Measurements from ENCODE around the gene PPP1R12A. TPM values are rescaled to one million over a fixed set of nuclear protein-coding genes. Genes with fewer than 3 reads are reported as not detected.

The PPP1R12A gene
- total RNA-seq, 1 donor from 2014 or later = 43.9 TPM

DNA sequence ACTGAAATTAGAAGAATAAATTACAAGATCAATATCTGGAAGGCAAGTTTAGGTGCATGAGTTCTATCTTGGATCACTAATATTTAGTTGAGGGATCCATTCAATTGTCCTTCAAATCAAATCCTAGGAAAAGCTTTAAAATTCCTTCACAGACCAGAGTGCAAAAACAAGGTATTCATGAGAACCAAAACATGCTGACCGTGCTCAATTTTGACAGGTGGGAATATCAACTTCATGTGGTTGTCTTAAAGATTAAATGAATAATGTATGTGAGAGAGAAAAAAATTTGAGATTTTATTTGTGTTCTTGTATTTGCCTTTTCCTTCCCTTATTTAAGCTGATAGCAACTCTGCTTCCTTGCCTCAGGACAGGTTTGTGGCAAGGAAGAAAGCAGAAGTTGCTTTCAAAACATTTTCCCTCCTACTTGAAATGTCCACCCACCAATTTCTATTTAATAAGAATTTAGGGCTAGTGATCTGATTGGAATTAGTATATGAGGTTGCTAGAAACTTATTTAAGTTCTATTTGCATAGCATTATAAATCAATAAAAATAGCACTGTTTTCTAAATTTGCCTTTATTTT lies 4.9 kb upstream of the PPP1R12A start:
- ATAC-seq (no peak), DNase-seq (ENCODE audit: missing footprints) (no peak)
- intact Hi-C loops (cut with DNase I) = loop anchor here (5.0 to 10.0 kb wide), 2 partner anchors 98 to 125 kb away; no protein-coding TSS in a partner anchor

DNA sequence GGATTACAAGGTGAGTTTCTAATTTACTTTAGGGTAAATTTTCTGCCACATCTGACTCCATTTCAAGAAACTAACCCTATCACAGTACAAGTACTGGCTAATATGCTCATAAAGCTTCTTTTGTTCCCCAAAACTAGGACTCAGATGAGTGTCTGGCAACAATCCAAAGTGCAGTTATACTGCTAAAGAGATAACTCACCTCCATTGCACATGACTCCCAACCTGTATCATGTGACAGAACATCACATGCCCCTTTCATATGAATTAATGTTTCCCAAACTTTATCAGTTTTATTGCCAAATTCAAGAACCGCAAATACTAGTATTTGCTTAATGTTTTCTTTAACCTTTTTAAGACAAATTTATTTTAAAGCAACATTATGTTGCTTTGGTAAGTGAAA lies 3.9 kb upstream of the PPP1R12A start:
- no peak for ATAC-seq
- intact Hi-C loops (cut with DNase I) = loop anchor here (5.0 to 10.0 kb wide), 2 partner anchors 97 to 124 kb away; no protein-coding TSS in a partner anchor
- no peak for DNase-seq (ENCODE audit: missing footprints)

DNA sequence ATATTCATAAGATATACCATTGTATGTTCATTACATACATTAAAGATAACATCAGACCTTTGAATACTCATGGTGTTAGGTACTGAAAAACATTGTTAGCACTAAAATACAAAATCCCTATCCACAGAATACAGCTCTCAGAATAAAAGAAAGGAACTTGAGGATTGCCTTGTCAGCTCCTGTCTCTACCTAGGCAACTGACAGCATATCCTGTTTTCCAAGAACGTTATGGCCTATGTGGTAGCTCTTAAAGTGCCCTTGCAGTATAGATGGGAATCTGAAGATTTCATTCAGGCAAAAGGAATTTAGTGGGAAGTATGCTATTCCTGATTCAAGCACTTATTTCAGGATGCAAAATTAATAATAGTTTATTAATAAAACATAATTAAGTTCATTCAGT lies 1.8 kb upstream of the PPP1R12A start:
- ATAC-seq (no peak), DNase-seq (ENCODE audit: missing footprints) (no peak)
- intact Hi-C loops (cut with DNase I) = loop anchor here (5.0 to 10.0 kb wide), 2 partner anchors 94 to 122 kb away; no protein-coding TSS in a partner anchor

DNA sequence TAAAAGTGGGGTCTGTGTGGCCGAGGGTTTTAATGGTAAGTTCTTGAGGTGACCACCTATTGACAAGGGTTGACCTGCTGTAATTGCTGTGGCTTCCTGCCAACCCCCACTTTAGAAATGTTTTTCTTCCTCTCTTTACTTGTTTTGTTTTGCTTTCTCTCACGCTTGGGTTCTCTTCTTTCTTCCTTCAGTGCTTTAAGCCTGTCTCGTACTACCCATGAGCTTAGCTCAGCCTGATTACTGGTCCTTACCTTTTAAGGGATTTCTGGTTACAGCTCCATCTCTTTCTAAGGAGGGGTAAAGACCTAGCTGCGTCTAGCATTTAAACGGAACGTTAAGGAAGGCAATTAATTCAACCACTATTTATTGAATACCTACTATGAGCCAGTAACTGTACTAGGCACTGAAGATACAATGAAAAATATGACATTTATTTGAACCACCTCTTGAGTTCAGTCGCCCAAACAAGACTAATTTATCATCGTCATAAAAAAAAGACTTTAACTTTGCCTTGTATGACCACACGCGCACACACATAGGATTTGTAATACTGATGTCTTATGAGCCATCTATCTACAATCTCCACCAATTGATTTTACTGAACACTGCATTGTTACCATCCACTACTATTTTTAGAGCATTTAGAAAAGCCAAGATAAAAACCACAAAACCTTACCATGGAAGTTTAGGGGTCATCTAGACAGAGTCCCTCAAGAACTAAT lies 888 bp upstream of the PPP1R12A start:
- DNase-seq (ENCODE audit: missing footprints) = no peak
- intact Hi-C loops (cut with DNase I) = loop anchor here (1.0 to 10.0 kb wide), 3 partner anchors 93 to 251 kb away; no protein-coding TSS in a partner anchor
- no peak for ATAC-seq

DNA sequence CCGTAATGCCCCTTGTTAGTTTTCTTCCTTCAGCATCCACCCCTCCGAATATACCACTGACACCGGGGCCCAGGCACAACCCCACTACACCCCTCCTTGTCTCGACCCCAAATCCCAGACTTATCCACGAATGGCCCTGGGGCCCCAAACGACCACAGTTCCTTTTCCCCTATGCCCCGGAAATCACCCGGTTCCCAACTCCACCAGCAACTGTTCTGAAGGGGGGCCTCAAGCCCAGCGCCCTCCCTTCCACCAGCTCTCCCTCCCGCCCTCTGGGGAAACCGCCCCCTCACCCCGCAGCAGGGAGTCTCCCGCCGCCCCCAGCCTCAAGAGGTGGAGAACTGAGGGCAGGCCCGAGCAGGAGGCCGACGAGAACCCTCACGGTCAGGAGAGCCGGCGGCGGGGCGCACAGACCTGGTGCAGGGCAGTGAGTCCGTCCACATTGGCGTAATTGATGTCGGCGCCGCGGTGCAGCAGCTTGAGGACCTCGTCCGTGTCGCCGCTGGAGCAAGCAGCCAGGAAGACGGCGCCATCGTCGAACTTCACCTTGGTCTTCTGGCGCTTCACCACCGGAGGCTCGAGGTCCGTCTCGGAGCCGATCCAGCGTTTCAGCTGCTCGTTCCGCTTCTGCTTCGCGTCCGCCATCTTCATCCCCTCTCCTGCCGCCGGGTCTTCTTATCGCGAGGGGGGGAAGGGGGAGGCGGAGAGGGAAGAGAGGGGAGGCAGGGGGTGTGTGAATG lies 446 bp downstream of the PPP1R12A start:
- intact Hi-C loops (cut with DNase I) = loop anchor here (1.0 to 10.0 kb wide), 4 partner anchors 47 to 252 kb away; no protein-coding TSS in a partner anchor
- DNase-seq (ENCODE audit: missing footprints) = peak; percentile 86
- ATAC-seq = peak; percentile 19

DNA sequence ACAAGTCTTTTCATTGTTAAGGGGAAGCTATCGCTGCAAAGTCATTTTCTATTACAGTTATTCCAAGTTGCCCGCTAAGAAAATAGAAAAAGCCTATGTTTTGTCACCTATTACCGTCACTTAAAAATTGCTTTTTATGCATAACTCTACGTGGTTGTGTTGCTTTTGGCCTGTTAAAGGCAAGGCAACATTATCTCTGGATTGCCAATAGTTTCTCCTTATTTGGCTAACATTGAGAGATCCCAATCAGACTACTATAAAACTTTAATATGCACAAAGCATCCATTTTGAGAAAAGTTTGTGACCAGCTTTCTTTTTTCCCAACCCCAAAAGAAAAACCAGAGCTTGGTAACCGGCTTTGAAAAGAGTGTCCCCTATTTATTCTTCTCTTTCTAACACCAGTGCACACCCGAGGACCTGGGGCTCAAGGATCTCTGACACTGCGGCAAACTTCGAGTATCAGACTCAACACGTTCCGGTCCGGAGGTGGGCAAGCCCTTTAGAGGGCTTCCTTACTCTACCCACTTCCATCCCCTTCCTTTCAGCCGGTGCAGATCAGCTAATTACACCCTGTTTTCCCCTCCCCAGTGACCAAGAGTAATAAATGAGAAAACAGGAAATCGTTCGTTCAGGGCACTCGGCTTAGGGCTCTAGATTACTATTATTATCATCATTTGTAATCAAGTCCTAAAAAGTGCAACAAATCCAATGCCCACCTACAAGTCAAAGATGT lies 1.2 kb downstream of the PPP1R12A start:
- no peak for ATAC-seq
- no peak for DNase-seq (ENCODE audit: missing footprints)
- intact Hi-C loops (cut with DNase I) = loop anchor here (5.0 to 10.0 kb wide), 2 partner anchors 46 to 119 kb away; no protein-coding TSS in a partner anchor

DNA sequence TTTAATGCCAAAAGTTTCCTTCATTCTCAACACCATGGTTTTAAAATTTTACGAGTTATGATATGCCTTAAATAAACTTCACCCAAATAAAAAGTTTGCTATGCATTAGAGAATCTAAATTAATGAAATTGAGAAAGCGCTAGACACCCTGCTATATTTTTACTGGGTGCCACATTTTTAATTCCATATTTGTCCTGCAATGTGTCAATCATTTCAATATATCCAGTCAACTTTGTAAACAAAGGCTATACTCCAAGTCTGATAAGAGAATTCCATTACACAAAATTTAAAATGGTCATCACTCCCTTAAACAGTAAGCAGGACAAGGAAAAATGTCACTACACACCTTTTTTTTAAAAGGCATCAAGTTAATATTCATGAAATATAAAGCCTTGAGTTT lies 1.9 kb downstream of the PPP1R12A start:
- ATAC-seq (no peak), DNase-seq (ENCODE audit: missing footprints) (no peak)
- intact Hi-C loops (cut with DNase I) = loop anchor here (5.0 to 10.0 kb wide), 2 partner anchors 46 to 118 kb away; no protein-coding TSS in a partner anchor

DNA sequence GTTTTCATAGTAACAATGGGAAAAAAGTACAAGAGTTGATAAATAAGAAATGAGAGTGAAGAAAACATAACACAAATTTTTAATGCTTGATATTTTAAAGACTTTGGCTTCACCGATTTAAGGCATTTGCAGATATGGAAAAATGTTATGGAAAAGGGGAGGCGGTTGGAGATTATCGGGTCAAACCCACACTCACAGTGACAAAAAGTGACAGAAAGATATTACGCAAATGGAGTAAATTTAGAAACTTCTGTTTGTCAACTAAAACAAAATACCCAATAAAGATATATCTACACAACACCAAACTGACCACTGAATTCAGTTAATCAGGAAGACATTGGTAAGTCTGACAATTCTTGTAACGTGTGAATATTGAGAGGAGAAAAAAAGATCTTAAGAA lies 2.5 kb downstream of the PPP1R12A start:
- ATAC-seq (no peak), DNase-seq (ENCODE audit: missing footprints) (no peak)
- intact Hi-C loops (cut with DNase I) = loop anchor here (5.0 to 10.0 kb wide), 2 partner anchors 45 to 118 kb away; no protein-coding TSS in a partner anchor

DNA sequence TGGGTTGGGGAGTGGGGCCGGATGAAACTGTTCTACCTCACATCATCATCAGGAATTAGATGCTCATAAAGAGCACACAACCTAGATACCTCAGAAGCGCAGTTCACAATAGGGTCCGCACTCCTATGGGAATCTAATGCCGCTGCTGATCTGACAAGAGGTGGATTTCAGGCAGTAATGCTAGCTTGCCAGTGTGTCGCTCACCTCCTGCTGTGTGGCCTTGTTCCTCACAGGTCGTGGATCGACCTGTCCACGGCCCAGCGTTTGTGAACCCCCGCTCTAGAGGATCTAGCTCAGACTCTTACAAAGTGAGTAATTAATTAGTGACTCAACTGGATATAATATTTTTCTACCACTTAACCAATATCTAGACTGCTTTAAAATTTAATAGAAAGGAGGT lies 5.8 kb downstream of the PPP1R12A start:
- ATAC-seq = no peak
- intact Hi-C loops (cut with DNase I) = no loop called here
- no peak for DNase-seq (ENCODE audit: missing footprints)

DNA sequence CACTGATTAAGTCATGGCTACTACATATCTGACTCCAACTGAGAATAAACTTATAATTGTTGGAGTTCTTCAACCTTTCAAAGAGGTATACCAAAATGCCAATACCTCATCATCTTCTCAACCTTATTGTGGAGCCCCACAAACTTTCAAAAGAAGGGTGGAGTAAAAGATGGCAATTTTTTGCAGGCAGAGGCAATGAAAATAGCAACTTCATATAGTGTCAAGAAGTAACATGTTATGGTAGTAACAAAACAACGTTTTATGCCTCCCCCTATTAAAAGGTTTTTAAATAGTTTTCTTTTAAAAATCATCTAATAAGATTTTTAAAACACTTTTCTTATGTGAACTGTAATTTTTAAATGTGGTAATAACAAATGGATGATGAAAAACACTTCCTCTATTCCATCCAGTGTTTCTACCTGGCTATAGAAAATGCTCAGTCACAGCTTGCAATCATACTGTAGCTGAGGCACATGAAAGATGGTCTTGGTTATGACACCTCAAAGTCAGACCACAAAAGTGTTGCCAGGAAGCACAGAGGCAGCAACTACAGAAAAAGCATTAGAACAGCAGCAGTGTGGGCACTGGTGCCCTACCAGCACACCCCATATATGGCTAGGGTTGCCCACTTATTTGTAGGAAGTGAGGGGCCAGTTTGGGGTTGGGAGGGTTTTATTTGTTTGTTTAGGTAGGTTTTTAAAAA lies 7.0 kb downstream of the PPP1R12A start:
- intact Hi-C loops (cut with DNase I) = no loop called here
- DNase-seq (ENCODE audit: missing footprints) (no peak), ATAC-seq (peak; percentile 37)

DNA sequence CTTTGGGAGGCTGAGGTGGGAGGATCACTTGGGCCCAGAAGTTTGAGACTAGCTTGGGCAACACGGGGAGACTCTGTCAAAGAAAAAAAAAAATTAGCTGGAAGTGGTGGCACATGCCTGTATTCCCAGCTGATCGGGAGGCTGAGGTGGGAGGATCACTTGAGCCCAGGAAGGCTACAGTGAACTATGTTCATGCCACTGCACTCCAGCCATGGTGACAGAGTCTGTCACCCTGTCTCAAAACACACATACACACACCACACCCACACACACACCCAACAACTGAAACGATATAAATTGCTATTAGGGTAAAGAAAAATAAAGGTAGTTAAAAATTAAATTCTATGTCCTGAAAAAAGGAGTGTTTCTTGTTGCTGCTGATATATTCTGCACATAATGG lies 7.9 kb downstream of the PPP1R12A start:
- ATAC-seq (no peak), DNase-seq (ENCODE audit: missing footprints) (no peak)
- intact Hi-C loops (cut with DNase I) = no loop called here

DNA sequence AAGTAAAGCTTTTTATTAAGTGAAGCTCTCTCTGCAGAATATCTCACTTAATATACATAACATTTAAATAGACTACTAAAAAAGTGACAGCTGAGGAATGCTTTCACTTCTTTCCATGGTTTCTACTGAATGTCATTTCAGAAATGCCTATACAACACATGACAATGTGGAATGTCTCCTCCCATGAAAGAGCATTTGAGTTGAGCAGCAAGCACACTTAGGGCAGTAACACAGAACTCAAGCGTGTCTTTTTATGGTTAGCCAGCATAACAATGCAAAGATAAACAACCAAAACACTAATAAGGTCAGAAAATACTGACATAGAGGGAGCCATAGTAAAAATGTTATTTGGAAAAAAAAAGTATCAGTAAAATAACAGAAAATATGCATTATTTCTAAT lies 9.4 kb downstream of the PPP1R12A start:
- intact Hi-C loops (cut with DNase I) = no loop called here
- DNase-seq (ENCODE audit: missing footprints) = no peak
- no peak for ATAC-seq

DNA sequence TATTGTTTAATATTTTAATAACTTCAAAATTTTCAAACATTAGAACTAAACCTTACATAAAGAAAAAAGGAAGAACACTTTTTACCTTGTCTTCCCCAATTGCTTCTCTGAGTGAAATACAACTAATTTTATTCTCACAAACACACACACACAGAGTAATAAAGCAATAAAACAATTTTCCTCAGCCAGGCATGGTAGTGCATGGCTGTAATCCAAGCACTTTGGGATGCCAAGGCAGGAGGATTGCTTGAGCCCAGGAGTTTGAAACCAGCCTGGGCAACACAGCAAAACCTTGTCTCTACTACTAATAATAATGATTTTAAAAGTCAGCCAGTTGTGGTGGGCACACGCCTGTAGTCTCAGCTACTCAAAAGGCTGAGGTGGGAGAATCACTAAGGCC lies 13.1 kb downstream of the PPP1R12A start:
- DNase-seq (ENCODE audit: missing footprints) = no peak
- intact Hi-C loops (cut with DNase I) = no loop called here
- no peak for ATAC-seq

DNA sequence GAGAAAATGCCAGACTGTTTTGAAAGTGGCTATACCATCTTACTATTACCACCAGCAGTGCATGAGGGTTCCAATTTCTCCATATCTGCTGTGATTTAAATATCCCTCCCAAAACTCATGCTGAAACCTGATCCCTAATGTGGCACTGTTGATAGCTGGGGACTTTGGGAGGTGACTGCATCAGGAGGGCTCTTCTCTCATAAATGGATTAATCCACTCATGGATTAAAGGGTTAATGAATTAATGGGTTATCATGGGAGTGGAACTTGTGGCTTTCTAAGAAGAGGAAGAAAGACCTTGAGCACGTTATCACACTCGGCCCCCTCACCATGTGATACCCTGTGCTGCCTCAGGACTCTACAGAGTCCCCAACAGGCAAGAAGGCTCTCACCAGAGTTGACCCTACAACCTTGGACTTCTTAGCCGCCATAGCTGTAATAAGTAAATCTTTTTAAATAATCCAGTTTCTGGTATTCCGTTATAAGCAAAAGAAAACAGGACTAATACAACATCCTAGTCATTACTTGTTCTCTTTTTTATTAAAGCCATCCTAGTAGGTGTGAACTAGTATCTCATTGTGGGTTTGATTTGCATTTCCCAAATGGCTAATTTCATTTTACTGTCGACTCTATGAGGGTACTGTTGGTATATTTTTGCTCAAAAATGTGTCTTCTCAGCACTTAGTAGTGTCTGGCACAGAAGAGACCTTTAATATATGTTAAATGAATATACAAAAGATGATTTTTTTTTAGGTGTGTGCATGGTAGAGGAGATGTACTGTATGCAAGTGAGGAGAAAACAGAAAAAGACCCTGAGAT lies 14.3 kb downstream of the PPP1R12A start:
- DNase-seq (ENCODE audit: missing footprints) (no peak), ATAC-seq (no peak)
- intact Hi-C loops (cut with DNase I) = no loop called here

DNA sequence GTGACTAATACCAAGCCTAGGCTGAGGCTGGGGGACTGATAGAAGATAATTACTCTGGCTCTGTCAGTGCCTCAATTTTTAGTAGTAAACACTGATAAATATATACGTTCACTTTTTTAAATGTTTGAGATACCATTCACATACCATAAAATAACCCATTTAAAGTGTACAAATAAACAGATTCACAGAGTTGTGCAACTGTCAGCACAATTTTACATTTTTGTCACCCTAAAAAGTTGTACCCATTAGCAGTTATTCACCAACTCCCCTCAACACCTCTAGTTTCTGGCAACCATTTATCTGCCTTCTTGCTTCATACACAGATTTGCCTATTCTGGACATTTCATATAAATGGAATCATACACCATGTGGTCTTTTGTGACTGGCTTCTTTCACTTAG lies 15.1 kb downstream of the PPP1R12A start:
- no peak for ATAC-seq
- intact Hi-C loops (cut with DNase I) = no loop called here

DNA sequence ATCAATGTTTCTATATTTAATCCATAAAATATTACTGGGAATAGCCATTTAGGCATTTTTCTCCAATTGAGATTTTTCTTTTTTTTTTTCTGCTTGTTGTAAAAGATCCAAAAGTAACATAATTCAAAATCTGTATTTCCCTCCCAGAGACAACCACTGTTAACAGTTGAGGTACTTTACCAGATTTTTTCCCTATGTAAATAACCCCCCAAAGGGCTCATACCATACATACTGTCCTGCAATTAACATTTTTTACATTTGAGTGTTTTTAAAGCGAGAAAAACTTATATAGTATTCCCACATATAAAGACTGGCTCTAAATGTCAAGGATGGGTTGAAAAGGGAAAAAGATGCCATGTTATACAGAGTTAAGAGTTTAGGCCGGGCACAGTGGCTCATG lies 18.1 kb downstream of the PPP1R12A start:
- intact Hi-C loops (cut with DNase I) = no loop called here
- ATAC-seq (no peak), DNase-seq (ENCODE audit: missing footprints) (no peak)

More for the DNA sequence above, 15.1 kb downstream of the PPP1R12A start:
- no peak for DNase-seq (ENCODE audit: missing footprints)

DNA sequence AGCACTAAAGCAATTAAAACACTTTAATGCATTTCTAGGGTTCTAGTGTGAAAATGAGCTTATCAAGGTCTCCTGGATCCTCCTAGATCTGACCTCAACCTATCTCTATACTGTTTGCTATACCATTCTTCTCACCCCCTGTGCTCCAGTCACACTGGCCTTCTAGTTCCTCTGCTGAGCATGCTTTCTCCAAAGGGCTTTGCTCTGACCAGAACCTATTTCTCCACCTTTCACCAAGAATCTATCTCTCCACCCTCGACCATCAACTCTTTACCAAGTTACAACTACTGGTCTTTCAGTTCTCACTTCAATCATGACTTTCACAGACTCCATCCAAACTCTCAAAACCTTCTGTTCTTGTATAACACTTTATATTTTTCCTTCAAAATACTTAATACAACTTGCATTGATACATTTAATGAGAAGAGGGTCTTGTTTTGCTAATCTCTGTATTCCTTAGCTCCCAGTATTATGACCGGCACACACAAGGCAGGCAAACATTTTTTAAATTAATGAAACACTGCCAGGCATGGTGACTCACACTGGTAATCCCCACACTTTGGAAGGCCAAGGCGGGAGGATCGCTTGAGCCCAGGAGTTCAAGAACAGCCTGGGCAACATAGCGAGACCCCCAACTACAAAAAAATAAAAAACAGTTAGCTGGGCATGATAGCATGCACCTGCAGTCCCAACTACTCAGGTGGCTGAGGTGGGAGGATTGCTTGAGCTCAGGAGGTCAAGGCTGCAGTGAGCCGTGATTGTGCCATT lies 22.8 kb downstream of the PPP1R12A start:
- intact Hi-C loops (cut with DNase I) = no loop called here

More for the DNA sequence above, 22.8 kb downstream of the PPP1R12A start:
- no peak for ATAC-seq
- DNase-seq (ENCODE audit: missing footprints) = no peak
